HCT116 (cell line): ENCODE data around the gene CNDP1. TPM values are rescaled to one million over a fixed set of nuclear protein-coding genes. Genes with fewer than 3 reads are reported as not detected.

Experiments used
- ATAC-seq: fragments of 200-7000 bp; cut with Tn5 transposase; 2 replicates; pipeline ENCODE4 v1.9.1; 2020; ENCODE audit warnings: mild to moderate bottlenecking, moderate library complexity
- BruUV-seq: library from RNA; stranded (reverse); fragments of 400-500 nt; replicated peaks from 2 replicates; lab custom pipeline; 2021; lab: Mats Ljungman, UMichigan
- CTCF ChIA-PET: fragments of 300-600 bp; sonication (Branson Sonifier 250); formaldehyde crosslinking; loops from one replicate; lab custom pipeline; 2021; ENCODE audit warnings: antibody characterized with exemption; lab: Charles Lee
- POLR2A ChIA-PET: fragments of 300-600, 350-600 bp; sonication (Branson Sonifier 250); formaldehyde crosslinking; loops from one replicate; lab custom pipeline; 2021; ENCODE audit warnings: antibody characterized with exemption; lab: Charles Lee
- RAD21 ChIA-PET, 2 experiments: fragments of 300-600 bp; sonication (Branson Sonifier 250); formaldehyde crosslinking; loops; one replicate each; lab custom pipeline; 2023; ENCODE audit warnings: low total read pairs in 2 of 2; ENCODE audit not compliant: uncharacterized antibody in 2 of 2, unreplicated experiment in 2 of 2, low non-redundant PET in 1 of 2; lab: Charles Lee
- DNase-seq: peaks from one replicate; pipeline ENCODE4 v3.0.0-alpha.2; 2010; ENCODE audit warnings: low read depth, low spot score
- H2AFZ ChIP-seq: fragments of 200-600 bp; shearing (Covaris generic), sonication (generic); 2 replicates; pipeline ENCODE4 v1.6.1; 2017; ENCODE audit warnings: low read depth, mixed run types, mixed read lengths, antibody characterized with exemption, low read length; ENCODE audit not compliant: poor library complexity, severe bottlenecking
- H3K27ac ChIP-seq: 2 replicates; pipeline ENCODE4 v1.5.1; 2012; ENCODE audit warnings: low read depth, low read length
- H3K27me3 ChIP-seq: fragments of 200-600 bp; sonication (generic); 2 replicates; pipeline ENCODE4 v1.6.1; 2016; ENCODE audit warnings: mixed run types, low read length, mixed read lengths; ENCODE audit not compliant: insufficient read depth
- H3K36me3 ChIP-seq, 2 experiments: fragments of 200-500 bp in 1 of 2; fragments of 200-600 bp in 1 of 2; sonication (Bioruptor generic) in 1 of 2; sonication (generic) in 1 of 2; 2 replicates each; pipeline versions ENCODE4 v1.5.1 to v1.6.1; 2014 to 2016; ENCODE audit warnings: low read length in 2 of 2, inconsistent platforms in 1 of 2, mixed read lengths in 1 of 2, mixed run types in 1 of 2; ENCODE audit not compliant: insufficient read depth in 2 of 2, control insufficient read depth in 1 of 2
- H3K4me1 ChIP-seq, 2 experiments: fragments of 200-600 bp in 1 of 2; sonication (generic) in 1 of 2; 2 replicates each; pipeline versions ENCODE4 v1.5.1 to v1.6.1; 2012 to 2017; ENCODE audit warnings: low read length in 2 of 2, inconsistent platforms in 1 of 2, mild to moderate bottlenecking in 1 of 2, mixed read lengths in 1 of 2, mixed run types in 1 of 2, moderate library complexity in 1 of 2; ENCODE audit not compliant: insufficient read depth in 2 of 2, control insufficient read depth in 1 of 2
- H3K4me2 ChIP-seq: fragments of 200-600 bp; sonication (generic); 2 replicates; pipeline ENCODE4 v1.6.1; 2017; ENCODE audit warnings: mixed run types, low read length, mixed read lengths
- H3K4me3 ChIP-seq, 2 experiments: fragments of 200-600 bp in 1 of 2; sonication (generic) in 1 of 2; replicated peaks in 1 of 2; 2 replicates each; pipeline ENCODE4 v1.5.1; 2011 to 2016; ENCODE audit warnings: low read length in 2 of 2, control low read depth in 1 of 2, low read depth in 1 of 2, mild to moderate bottlenecking in 1 of 2, mixed read lengths in 1 of 2, mixed run types in 1 of 2
- H3K79me2 ChIP-seq: fragments of 200-600 bp; sonication (generic); 2 replicates; pipeline ENCODE4 v1.6.1; 2017; ENCODE audit warnings: mild to moderate bottlenecking, mixed run types, low read length, moderate library complexity, mixed read lengths; ENCODE audit not compliant: insufficient read depth
- H3K9ac ChIP-seq: fragments of 200-600 bp; sonication (generic); 2 replicates; pipeline ENCODE4 v1.6.1; 2016; ENCODE audit warnings: low read length, mixed read lengths
- H3K9me2 ChIP-seq: fragments of 200-600 bp; sonication (generic), shearing (Covaris generic); 2 replicates; pipeline ENCODE4 v1.6.1; 2017; ENCODE audit warnings: mixed run types, mild to moderate bottlenecking, moderate library complexity; ENCODE audit not compliant: insufficient read depth
- H3K9me3 ChIP-seq, 2 experiments: fragments of 200-500 bp in 1 of 2; fragments of 200-600 bp in 1 of 2; sonication (Bioruptor generic) in 1 of 2; sonication (generic) in 1 of 2; 2 replicates each; pipeline ENCODE4 v1.6.1; 2014 to 2017; ENCODE audit warnings: low read length in 2 of 2, mixed read lengths in 2 of 2, inconsistent platforms in 1 of 2, low read depth in 1 of 2, mild to moderate bottlenecking in 1 of 2, mixed run types in 1 of 2, moderate library complexity in 1 of 2; ENCODE audit not compliant: control insufficient read depth in 1 of 2, insufficient read depth in 1 of 2
- H4K20me1 ChIP-seq: fragments of 200-600 bp; sonication (generic), shearing (Covaris generic); 2 replicates; pipeline ENCODE4 v1.6.1; 2017; ENCODE audit warnings: mixed run types, mild to moderate bottlenecking, moderate library complexity; ENCODE audit not compliant: insufficient read depth
- ATF3 ChIP-seq: IDR thresholded peaks from 2 replicates; pipeline ENCODE4 v1.6.1; 2012
- CEBPB ChIP-seq: IDR thresholded peaks from 2 replicates; pipeline ENCODE4 v1.6.1; 2012; ENCODE audit warnings: low read depth
- EGR1 ChIP-seq: IDR thresholded peaks from 2 replicates; pipeline ENCODE4 v1.6.1; 2012; ENCODE audit warnings: low read depth
- EZH2 ChIP-seq: fragments of 200-600 bp; sonication (generic); IDR thresholded peaks from 2 replicates; pipeline ENCODE4 v1.6.1; 2017; ENCODE audit warnings: antibody characterized with exemption, mixed run types
- EZH2phosphoT487 ChIP-seq: fragments of 200-600 bp; IDR thresholded peaks from 2 replicates; pipeline ENCODE4 v1.6.1; 2018; ENCODE audit warnings: antibody characterized with exemption, borderline replicate concordance
- FOSL1 ChIP-seq: IDR thresholded peaks from 2 replicates; pipeline ENCODE4 v1.6.1; 2012; ENCODE audit warnings: low read depth
- JUND ChIP-seq: IDR thresholded peaks from 2 replicates; pipeline ENCODE4 v1.6.1; 2012
- POLR2A ChIP-seq: IDR thresholded peaks from 2 replicates; pipeline ENCODE4 v1.7.0; 2011; ENCODE audit warnings: borderline replicate concordance; ENCODE audit not compliant: insufficient read depth, insufficient read length; ENCODE audit errors: extremely low read depth
- POLR2AphosphoS5 ChIP-seq: IDR thresholded peaks from 2 replicates; pipeline ENCODE4 v1.6.1; 2011; ENCODE audit warnings: mild to moderate bottlenecking, low read depth, low read length, moderate library complexity
- RAD21 ChIP-seq: IDR thresholded peaks from 2 replicates; pipeline ENCODE4 v1.6.1; 2012; ENCODE audit warnings: low read depth, mild to moderate bottlenecking
- SIN3A ChIP-seq: IDR thresholded peaks from 2 replicates; pipeline ENCODE4 v1.6.1; 2012; ENCODE audit warnings: low read depth
- SP1 ChIP-seq: IDR thresholded peaks from 2 replicates; pipeline ENCODE4 v1.6.1; 2012; ENCODE audit warnings: low read depth
- SRF ChIP-seq: IDR thresholded peaks from 2 replicates; pipeline ENCODE4 v1.6.1; 2012; ENCODE audit warnings: low read depth
- TCF7L2 ChIP-seq: IDR thresholded peaks from 2 replicates; pipeline ENCODE4 v1.7.0; 2011; ENCODE audit warnings: borderline replicate concordance, inconsistent platforms; ENCODE audit not compliant: insufficient read depth, insufficient read length; ENCODE audit errors: extremely low read depth
- YY1 ChIP-seq: IDR thresholded peaks from 2 replicates; pipeline ENCODE4 v1.6.1; 2011; ENCODE audit warnings: low read length, low read depth, moderate library complexity, mild to moderate bottlenecking; ENCODE audit not compliant: insufficient replicate concordance; ENCODE audit errors: extremely low read depth
- ZBTB33 ChIP-seq: IDR thresholded peaks from 2 replicates; pipeline ENCODE4 v1.6.1; 2011; ENCODE audit warnings: mild to moderate bottlenecking, low read length, moderate library complexity; ENCODE audit not compliant: insufficient replicate concordance; ENCODE audit errors: extremely low read depth
- ZNF274 ChIP-seq: fragments of 200-500 bp; sonication (Bioruptor generic); IDR thresholded peaks from 2 replicates; pipeline ENCODE4 v1.6.1; 2014; ENCODE audit warnings: mild to moderate bottlenecking, low read depth, low read length, inconsistent platforms
- intact Hi-C: fragments of 100-400 bp; cut with micrococcal nuclease; formaldehyde crosslinking; loops from 2 replicates; pipeline ENCODE4 v1.10.0; 2022
- total RNA-seq: library from RNA; stranded (reverse); gene quantifications from one replicate; pipeline ENCODE4 v1.2.1, GENCODE V29; 2021; ENCODE audit not compliant: unreplicated experiment

The CNDP1 gene
- total RNA-seq, 1 experiment from 2014 or later: not detected

- BruUV-seq: no TSS peak
- TF ChIP-seq EZH2 (no peak), SRF (no peak), RAD21 (no peak), POLR2AphosphoS5 (no peak), JUND (no peak), EZH2phosphoT487 (no peak), EGR1 (no peak), YY1 (no peak), POLR2A (no peak), ZNF274 (no peak), TCF7L2 (no peak), ZBTB33 (no peak), SP1 (no peak), FOSL1 (no peak), SIN3A (no peak), CEBPB (no peak), ATF3 (no peak)
- TF ChIP-seq, all 23 proteins: peak for 0
- H3K9me3 ChIP-seq: no peaks in the 10 kb centered on the region; a peak in 1 of 4 replicates
- H3K4me3 ChIP-seq: no peak overlapping the region
- no peak overlapping the region for H3K4me2 ChIP-seq
- no peak for ATAC-seq
- no peak overlapping the region for H3K27ac ChIP-seq
- peaks cover under 1 to 9% of the 10 kb centered on the region in 2 experiments; a peak in 3 of 4 replicates for H3K4me1 ChIP-seq
- intact Hi-C loops: loop anchor here (5.0 to 10.0 kb wide), 2 partner anchors 103 to 200 kb away; partner anchors contain the start of genes CYB5A and ZNF407
- H4K20me1 ChIP-seq: no peaks in the 10 kb centered on the region
- no peaks in the 10 kb centered on the region for H3K27me3 ChIP-seq
- H3K79me2 ChIP-seq: peaks cover 8% of the 10 kb centered on the region
- H3K9me2 ChIP-seq: no peaks in the 10 kb centered on the region
- RAD21 ChIA-PET: no interaction called here
- DNase-seq: no peak
- POLR2A ChIA-PET: no interaction called here
- H3K9ac ChIP-seq: no peak overlapping the region
- no peak overlapping the region for H2AFZ ChIP-seq
- CTCF ChIA-PET: no interaction called here
- no peaks in the 10 kb centered on the region for H3K36me3 ChIP-seq
Observed at GRCh38 chr18:74492259-74492658, 42.0 kb upstream of the CNDP1 start.
